Erythroblast (primary cell): Measurements from ENCODE around the gene NOS1AP.

Experiments used
- GATA1 ChIP-seq: IDR thresholded peaks from 2 replicates; pipeline ENCODE4 v1.6.1; 2011; ENCODE audit warnings: low read depth, mild to moderate bottlenecking, control low read depth, low read length, moderate library complexity
- POLR2A ChIP-seq: IDR thresholded peaks from 2 replicates; pipeline ENCODE4 v1.6.1; 2011; ENCODE audit warnings: mild to moderate bottlenecking, low read length

DNA sequence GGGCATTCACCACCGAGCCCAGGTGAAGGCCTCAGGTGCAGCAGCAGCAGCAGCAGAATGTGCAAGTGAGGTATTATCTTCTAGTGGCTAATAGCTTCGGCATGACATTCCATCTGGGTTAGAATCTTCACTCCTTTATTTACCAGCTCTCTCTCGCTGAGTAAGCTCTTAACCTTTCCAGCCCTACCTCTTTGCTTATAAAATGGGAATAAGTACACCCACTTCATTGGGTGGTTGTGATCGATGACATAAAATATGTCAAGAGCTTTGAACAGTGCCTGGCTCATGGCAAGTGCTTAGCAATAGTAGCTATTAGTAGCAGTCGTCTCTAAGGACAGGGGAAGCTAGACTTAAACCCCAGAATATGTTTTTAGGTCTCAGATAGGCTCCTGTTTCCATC lies 149.5 kb downstream of the NOS1AP start:
- no peak for TF ChIP-seq POLR2A
- TF ChIP-seq GATA1: no peak
